Medulla oblongata (tissue), 1 donor: ENCODE results near the gene RANBP6.
A peak's percentile ranks its signal among the peaks of the same experiment; 100 is the strongest.
"Not testable (repeated sequence)": the region's sequence is repeated elsewhere in the genome, so short reads cannot be mapped to it uniquely, and the experiment has no call there.

Source experiments
- DNase-seq: peaks from one replicate; pipeline ENCODE4 v3.0.0-alpha.2; 2015; ENCODE audit errors: extremely low spot score

RANBP6 gene

DNA sequence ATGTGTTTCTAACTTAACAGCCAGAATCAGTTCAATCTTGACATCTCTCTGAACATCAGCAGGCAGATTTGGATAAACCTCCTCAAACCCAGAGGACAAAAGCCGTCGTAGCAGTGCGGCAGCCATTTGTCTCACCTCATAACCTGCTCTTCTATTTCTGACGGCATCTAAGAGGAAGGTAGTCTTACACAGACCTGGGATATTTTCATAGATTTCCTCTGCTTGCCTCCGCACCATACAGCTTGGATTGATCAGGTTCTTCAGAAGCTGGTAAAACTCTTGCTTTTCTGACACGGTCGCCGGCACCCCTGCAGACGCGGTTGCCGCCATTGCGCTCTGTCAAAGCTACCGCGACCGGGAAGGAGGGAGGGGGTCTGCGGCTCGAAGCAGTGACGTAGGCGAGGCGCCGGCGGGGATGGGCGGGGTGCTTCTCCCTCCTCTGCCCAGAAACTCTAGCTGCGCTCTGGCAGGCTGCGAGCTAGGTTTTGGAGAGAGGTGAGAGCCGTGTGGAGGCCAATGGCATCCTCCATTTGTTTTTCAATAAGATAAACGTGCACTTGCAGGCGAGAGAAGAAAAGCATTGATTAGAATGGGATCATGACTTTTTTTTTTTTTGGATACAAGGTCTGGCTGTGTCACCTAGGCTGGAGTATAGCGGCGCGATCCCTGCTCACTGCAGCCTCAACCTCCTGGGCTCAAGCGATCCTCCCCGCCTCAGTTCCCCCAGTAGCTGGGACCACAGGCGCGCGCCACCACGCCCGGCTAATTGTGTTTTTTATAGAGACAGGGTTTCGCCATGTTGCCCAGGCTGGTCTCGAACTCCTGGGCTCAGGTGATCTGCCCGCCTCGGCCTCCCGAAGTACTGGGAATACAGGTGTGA lies at the start of gene RANBP6:
Gene RANBP6 (minus strand): TSS at position 347 of the 880 bp plus-strand sequence. CDS start 17 bp downstream, at position 330.
- DNase-seq, result peak; percentile 91

- not testable (repeated sequence) for DNase-seq
Observed at GRCh38 chr9:6063146-6063545, 47.7 kb upstream of the RANBP6 start.

- DNase-seq, result no peak
Observed at GRCh38 chr9:6055666-6056065, 40.2 kb upstream of the RANBP6 start.

DNA sequence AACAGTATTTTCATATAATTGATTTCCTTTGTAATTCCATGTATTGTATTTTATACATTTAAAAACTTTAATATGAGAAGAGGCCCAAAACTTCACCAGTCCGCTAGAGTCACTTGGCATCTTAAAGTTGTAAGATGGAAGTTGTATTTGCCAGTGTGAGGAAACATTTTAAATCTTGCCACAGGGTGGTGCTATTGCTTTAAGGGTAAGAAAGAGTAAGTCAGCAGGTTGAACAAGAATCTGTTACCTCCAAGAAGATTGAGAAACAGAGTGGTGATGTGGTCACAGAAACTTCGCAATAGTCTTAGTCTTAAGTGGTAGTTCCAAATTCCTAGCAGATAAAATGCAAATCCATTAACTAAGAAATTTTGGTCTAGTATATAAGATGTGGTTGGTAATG lies 39.8 kb upstream of the RANBP6 start:
- peak; percentile 88 for DNase-seq

- peak; percentile 86 for DNase-seq
Observed at GRCh38 chr9:6054280-6055099, 39.1 kb upstream of the RANBP6 start.

GRCh38 chr9:6052293-6052919 lies 37.0 kb upstream of the RANBP6 start:
- DNase-seq, result no peak

DNA sequence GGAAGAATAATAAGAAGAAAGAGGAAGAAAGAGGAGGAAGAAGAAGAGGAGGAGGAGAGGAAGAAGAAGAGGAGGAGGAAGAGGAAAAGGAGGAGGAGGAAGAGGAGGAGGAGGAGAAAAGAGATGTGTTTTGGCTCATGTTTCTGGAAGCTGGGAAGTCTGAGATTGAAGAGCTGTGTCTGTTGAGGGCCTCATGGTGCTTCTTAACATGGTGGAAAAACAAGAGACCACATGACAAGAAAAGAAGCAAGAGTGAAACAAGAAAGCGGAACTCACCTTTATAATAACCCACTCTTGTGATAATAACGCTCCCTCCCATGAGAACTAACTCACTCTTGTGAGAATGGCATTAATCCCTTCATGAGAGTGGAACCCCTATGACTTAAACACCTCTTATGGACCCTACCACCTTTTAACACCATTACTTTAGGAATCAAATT lies 36.1 kb upstream of the RANBP6 start:
- no peak for DNase-seq

DNA sequence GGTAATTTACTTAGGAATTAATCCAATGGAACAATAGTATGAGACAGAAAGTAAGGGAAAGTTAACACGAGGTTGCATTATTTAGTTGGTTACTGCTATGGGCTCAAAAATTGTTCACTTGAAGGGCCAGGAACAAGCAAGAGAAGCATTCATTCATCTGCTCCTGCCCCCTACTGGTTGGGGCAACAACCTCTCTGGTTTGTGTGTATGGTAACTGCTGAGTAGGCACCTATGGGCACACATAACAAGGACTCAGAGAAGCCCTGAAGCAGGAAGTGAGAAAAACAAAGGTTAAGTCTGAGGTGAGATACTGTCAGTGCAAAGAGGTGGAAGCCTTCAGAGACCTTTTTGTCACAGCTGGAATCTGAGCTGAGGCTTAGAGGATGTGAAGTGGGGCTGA lies 34.4 kb upstream of the RANBP6 start:
- no peak for DNase-seq

DNA sequence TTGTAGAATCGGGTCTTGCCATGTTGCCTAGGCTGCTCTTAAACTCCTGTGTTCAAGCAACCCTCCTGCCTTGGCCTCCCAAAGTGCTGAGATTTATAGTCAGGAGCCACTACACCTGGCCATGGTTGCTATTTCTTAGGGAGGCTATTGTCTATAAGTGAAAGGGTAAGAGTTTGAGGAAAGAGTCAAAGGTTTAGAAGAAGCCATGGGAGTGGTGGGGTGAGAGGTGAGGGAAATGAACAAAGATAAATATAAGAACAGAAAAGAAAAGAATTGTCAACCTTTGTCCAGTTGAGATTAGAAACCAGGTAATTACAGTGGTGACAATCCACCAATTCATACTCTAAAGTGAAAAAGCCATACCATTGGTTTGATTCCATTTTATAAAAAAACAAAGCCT lies 32.6 kb upstream of the RANBP6 start:
- DNase-seq, result no peak

- DNase-seq, result no peak
Observed at GRCh38 chr9:6047020-6047419, 31.6 kb upstream of the RANBP6 start.

DNA sequence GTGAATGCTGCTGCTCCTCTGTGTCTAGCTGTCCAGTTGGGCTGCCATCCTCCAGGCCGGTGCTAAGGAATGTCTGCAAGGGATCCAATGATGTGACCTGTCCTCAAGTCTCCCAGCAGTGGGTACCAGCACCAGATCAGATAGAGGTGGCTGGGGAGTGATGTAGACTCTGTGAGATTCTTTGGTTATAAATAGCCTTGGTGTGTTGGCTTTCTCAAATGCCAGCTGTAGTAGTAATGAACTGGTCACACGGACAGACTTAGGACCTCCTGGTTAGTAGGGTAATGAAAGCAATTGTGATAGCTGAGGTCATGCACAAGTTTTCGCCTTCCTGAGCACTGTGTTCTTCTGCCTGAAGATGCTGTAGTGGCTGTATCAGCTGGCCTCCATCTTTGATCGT lies 29.9 kb upstream of the RANBP6 start:
- no peak for DNase-seq

GRCh38 chr9:6040077-6040476 lies 24.7 kb upstream of the RANBP6 start:
- DNase-seq, result no peak

GRCh38 chr9:6036391-6036790 lies 21.0 kb upstream of the RANBP6 start:
- no peak for DNase-seq

DNA sequence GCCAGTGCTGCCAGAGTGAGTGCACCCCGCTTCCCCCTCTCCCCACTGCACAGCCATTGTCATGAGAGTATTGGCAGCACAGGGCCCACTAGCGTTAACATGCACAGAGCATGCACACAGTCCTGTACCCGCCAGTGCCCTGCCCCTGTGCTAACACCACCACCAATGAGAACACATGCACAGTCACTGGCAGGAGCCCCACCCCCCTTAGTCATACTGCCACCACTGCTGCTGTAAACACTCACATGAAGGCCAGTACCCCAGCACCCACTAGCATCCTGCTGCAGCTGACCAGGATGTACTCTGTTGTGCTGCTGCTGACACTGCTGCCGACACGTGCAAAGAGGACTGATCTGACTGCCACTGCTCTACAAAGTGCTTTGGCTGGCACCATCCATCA lies 19.5 kb upstream of the RANBP6 start:
- DNase-seq, result no peak

GRCh38 chr9:6029604-6030274 lies 14.3 kb upstream of the RANBP6 start:
- peak; percentile 41 for DNase-seq

- no peak for DNase-seq
Observed at GRCh38 chr9:6024035-6024554, 8.7 kb upstream of the RANBP6 start.

DNA sequence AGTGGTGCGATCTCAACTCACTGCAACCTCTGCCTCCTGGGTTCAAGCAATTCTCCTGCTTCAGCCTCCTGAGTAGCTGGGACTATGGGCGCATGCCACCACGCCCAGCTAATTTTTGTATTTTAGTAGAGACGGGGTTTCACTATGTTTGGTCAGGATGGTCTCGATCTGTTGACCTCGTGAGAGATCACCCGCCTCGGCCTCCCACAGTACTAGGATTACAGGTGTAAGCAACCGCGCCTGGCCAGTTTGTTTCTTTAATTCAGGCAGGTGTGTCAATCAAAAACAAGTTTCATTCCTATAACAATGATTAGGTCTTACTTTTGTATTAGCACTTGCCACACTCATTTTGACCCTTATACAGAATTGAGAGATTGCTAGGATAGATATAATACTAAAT lies 1.6 kb upstream of the RANBP6 start:
- DNase-seq, result not testable (repeated sequence)

DNA sequence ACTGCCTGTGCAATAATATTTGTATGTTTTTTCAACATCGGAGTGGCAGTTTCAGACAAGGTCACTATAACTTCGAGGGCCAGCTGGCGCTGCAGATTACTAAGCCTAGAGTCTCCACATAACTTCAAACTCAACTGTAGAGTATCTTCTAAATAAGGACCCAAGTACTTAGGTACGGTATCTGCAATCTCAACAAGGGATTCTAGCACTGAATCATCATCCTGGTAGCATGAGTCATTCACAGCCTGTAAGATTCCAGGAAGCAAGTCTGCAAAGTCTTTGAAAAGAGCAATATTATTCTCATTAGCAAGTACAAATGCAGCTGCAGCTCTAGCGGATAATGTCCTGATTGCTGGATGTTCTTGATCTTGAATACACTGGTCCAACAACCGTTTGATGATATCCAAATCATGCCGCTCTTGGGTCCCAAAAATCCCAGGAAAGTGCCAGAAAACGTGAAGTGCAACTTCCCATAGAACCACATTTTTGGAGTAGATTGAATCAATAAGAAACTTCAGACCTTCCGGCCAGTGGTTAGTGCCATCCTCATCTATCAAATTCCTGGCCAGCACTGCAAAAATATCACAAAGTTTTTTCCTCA lies 654 bp downstream of the RANBP6 start:
- no peak for DNase-seq

DNA sequence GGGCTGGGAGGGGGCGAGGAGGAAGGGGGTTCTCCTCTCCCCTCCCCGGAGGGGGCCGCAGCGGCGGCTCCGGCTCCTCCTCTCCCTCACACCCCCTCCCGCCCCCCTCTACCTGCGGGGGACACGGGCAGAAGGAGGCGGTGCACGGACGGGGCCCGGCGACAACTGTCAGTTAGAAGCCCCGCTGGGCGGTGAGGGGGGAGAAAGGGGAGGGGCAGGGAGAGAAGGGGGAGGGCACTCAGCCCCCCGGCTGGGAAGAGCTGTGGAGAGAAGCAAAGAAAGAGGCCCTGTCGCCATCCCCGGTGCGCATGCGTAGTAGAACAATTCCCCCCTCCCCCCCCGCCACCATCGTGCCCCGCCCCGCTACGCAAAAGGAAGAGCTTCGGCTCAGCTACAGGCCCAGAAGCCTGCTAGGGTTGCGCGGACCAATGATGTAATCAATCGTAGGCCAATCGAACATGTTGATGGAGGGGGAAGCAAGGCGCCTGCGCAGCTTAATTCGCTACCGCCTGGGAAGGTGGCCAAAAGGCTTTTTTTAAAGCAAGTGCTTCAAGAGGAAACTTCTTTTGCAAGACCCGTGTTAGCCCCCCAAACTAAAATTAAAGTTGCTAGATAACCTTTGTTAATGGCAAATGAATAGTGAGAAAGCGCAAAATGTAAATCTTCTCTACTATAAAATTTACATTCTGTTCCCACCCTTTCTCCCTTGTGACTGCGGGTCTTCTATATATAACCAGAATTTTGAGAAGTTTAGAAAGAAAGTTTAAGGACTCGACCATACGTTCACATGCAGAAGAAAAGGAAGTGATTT lies 7.0 kb downstream of the RANBP6 start:
- DNase-seq, result peak; percentile 98

- peak; percentile 86 for DNase-seq
Observed at GRCh38 chr9:6007770-6008168, 7.7 kb downstream of the RANBP6 start.
